OCI-LY3 (cell line): ENCODE measurements around the gene CCDC150.

Experiments
- CTCF ChIP-seq: fragments of 200-600, 300-600 bp; sonication (generic); IDR thresholded peaks from 2 replicates; pipeline ENCODE4 v1.5.1; 2014; ENCODE audit warnings: antibody characterized with exemption, low read length, low read depth
- EZH2phosphoT487 ChIP-seq: fragments of 200-600 bp; shearing (Covaris generic); IDR thresholded peaks from 2 replicates; pipeline ENCODE4 v1.6.1; 2018; ENCODE audit warnings: antibody characterized with exemption, mixed run types, low read depth

- TF ChIP-seq CTCF (no peak), EZH2phosphoT487 (no peak)
Observed at GRCh38 chr2:196630531-196630930, 9.0 kb upstream of the CCDC150 start.
